ENCODE measurements around the gene GMNN.

DNA sequence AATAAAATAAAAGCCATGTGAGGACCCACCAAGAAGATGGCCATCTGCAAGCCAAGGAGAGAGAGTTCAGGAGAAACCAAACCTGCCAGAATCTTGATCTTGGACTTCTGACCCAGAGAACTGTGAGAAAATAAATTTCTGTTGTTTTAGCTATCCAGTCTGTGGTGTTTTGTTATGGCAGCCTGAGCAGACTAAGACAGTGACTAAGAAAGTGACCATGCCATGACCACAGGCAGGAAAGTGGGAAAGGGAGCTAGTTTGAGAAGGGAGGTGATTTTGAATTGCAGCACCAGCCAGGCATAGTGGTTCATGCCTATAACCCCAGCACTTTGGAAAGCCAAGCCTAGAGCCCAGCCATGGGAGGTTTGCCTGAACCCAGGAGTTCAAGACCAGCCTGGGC, 33.9 kb upstream of the GMNN start:
- TF ChIP-seq CTCF (IDR thresholded peaks at IDR 0.05) (no peak), POLR2AphosphoS5 (IDR thresholded peaks at IDR 0.05; ENCODE audit: low read depth, low read length) (no peak), REST (IDR thresholded peaks at IDR 0.05; ENCODE audit: insufficient read depth in 1 of 2, low read depth in 2 of 2, low read length in 1 of 2) (no peak), SIN3A (IDR thresholded peaks at IDR 0.05; ENCODE audit: borderline replicate concordance, insufficient read depth, low read depth, low read length) (no peak), TCF7L2 (IDR thresholded peaks at IDR 0.05; ENCODE audit: low read depth, low read length) (no peak)

All from Panc1 (cell line).